ENCODE measurements around the gene LRP1-AS.

The LRP1-AS gene

DNA sequence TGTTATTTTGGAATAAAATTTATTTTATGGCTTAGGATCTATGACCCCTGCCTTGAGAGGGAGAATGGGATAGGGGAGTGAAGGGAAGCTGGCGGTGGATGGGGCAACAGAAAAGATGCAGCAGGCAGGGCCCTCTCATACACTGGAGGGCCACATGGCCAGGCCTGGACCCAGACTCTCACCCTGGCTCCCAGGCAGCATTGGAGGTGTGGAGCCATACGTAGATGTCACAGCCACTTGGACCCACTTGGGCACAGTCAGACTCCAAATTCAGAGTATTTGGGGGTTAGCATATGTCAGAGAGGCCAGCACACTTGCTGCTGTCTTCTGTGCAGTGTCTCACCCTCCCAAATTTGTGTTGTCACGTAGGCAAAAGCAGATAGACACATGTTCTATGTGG lies 52.0 kb downstream of the LRP1-AS start:
- DNase-seq, result no peak

Measured in 8988T (cell line).